Measurements from ENCODE around the gene NYAP1.
A peak's percentile ranks its signal among the peaks of the same experiment; 100 is the strongest.
"Not testable (repeated sequence)": the region's sequence is repeated elsewhere in the genome, so short reads cannot be mapped to it uniquely, and the experiment has no call there.

NYAP1 gene

DNA sequence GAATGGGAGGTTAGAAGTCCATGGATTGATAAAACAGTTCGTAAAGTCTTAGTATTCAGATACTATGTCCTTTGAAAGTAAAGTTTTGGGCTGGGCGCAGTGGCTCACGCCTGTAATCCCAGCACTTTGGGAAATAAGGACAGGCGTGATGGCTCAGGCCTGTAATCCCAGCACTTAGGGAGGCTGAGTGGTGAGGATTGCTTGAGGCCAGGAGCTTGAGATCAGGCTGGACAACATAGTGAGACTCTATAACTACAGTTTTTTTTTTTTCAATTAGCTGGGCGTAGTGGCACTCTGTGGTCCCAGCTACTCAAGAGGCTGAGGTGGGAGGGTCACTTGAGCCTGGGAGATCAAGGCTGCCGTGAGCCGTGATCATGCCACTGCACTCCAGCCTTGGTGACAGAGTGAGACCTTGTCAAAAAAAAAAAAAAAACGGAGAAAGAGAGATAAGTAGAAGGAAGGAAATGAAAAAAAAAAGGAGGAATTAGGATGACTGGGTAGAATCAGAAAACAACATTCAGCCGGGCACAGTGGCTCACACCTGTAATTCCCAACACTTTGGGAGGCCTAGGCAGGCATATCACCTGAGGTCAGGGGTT is 29.6 kb downstream of the NYAP1 start:
- no peak for DNase-seq (ENCODE audit: low read depth in 3 of 3)

DNA sequence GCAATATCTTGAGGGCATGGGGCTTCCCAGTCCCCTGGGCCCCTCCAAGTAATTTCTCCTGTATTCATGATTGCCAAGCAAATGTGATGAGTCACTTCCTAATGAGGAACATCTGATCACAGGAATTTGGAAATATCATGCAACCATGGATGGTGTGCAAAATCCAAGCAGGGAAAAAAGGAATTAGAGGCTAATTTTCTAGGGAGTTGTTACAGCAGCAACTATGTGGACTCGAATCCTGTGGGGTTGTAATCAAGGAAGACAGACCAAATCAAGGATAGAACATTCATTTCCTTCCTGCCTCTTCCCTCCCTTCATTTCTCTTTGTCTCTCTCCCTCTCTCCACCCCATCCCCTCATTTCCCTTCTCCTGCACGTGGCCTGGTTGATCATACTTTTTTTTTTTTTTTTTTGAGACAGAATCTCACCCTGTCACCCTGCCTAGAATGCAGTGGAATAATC is 31.4 kb downstream of the NYAP1 start:
- DNase-seq (ENCODE audit: low read depth in 3 of 3), result no peak

DNA sequence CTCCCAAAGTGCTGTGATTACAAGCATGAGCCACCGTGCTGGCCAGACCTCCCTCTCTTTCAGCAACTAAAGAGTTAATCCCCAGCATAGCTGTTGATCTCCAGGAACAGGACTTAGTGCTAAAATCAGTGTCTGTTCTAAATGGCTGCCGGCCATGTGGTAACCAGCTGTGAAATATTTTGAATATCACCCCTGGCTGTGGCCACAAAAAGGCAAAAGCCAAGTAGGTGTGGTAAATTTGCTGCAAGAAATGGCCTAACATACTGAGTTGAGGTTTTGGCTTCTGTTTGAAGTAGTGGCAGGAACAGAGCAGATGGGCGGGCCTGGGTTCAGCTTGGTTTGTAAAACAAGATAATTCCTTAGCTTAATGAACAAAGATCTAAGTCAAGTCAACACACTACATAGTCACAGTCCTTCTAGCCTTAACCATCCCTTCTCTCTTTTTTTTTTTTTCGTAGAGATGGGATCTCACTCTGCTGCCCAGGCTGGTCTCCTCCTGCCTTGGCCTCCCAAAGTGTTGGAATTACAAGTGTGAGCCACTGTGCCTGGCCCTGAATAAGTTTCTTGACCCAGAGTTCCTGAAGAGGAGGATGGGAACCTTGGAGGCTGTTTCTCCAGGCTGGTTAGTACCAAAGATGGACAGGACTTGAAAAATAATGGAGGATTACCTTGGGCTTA is 32.5 kb downstream of the NYAP1 start:
- DNase-seq (ENCODE audit: low read depth in 3 of 3), result no peak

DNA sequence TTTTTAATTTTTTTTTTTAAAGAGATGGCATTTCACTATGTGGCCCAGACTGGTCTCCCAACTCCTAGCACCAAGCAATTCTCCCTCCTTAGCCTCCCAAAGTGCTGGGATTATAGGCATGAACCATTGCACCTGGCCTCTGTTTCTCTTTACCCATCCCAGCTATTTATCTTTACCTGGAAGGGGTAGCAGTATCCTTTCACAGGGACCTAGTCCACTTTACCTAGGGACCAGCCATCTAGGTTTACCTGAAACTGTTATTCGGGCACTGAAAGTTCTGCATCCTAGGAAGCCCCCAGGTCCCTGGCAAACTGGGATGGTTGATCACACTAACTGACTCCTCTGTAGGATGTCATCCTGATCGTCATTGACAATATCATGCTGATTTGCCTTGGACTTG is 33.6 kb downstream of the NYAP1 start:
- no peak for DNase-seq (ENCODE audit: low read depth in 3 of 3)

DNA sequence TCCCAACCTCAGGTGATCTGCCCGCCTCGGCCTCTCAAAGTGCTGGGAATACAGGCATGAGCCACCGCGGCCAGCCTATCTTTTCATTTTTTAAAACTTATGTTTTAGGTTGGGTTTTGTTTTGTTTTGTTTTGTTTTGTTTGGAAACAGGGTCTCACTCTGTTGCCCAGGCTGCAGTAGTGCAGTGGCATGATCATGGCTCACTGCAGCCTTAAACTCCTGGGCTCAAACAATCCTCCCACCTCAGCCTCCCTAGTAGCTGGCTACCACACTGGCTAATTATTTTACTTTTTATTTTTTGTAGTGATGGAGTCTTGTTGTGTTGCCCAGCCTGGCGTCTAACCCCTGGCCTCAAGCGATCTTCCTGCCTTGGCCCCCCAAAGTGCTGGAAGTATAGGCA is 35.9 kb downstream of the NYAP1 start:
- no peak for DNase-seq (ENCODE audit: low read depth in 3 of 3)

DNA sequence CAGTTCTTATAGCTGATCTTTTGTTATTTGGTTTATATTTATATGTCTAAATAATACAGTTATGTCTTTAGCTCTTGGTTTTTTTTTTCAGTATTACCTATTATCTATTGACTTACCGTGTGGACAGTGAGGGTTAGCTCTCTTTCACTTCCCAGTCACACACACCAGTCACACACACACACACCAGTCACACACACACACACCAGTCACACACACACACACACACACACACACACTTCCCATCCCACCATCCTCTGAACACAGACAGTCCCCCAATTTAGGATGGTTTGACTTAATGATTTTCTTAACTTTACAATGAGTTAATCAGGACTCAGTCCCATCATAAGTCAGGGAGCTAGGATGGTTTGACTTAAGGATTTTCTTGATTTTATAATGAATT is 36.4 kb downstream of the NYAP1 start:
- no peak for DNase-seq (ENCODE audit: low read depth in 3 of 3)

DNA sequence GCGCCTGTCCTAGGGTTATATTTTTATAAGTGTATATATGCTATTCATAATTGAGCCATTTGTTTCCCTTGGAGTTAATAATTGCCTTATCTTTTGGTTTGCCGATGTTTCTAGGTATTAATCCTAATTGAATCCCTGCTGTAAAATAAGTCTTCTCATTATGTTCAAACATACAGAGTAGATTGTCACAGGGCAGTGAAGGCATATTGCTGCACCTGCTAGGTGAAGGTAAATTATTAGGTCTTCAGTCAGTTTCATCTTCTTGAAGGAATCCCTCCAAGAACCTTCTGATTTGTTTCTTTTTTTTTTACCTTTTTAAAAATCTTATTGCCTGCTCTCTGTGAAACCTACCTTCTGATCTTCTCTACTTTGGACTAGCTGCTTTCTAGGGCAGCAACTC is 37.3 kb downstream of the NYAP1 start:
- no peak for DNase-seq (ENCODE audit: low read depth in 3 of 3)

DNA sequence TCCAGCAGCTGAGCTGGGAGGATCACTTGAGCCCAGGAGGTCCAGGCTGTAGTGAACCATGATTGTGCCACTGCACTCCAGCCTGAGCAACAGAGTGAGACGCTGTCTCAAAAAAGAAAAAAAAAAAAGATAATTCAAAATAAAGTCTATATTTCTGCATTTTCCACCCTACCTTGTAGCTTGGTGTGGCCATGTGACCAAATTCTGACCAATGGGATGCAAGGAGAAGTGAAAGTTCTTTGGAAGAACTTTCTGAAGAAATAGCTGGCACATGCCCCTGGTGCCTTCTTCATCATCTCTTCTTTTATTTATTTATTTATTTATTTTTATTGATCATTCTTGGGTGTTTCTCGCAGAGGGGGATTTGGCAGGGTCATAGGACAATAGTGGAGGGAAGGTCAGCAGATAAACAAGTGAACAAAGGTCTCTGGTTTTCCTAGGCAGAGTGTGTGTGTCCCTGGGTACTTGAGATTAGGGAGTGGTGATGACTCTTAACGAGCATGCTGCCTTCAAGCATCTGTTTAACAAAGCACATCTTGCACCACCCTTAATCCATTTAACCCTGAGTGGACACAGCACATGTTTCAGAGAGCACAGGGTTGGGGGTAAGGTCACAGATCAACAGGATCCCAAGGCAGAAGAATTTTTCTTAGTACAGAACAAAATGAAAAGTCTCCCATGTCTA is 38.3 kb downstream of the NYAP1 start:
- DNase-seq (ENCODE audit: low read depth in 3 of 3), result not testable (repeated sequence)

DNA sequence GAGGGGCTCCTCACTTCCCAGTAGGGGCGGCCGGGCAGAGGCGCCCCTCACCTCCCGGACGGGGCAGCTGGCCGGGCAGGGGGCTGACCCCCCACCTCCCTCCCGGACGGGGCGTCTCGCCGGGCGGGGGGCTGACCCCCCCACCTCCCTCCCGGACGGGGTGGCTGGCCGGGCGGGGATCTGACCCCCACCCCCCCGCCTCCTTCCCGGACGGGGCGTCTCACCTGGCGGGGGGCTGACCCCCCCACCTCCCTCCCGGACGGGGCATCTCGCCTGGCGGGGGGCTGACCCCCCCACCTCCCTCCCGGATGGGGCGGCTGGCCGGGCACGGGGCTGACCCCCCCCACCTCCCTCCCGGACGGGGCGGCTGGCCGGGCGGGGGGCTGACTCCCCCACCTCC is 39.5 kb downstream of the NYAP1 start:
- DNase-seq (ENCODE audit: low read depth in 3 of 3), result not testable (repeated sequence)

DNA sequence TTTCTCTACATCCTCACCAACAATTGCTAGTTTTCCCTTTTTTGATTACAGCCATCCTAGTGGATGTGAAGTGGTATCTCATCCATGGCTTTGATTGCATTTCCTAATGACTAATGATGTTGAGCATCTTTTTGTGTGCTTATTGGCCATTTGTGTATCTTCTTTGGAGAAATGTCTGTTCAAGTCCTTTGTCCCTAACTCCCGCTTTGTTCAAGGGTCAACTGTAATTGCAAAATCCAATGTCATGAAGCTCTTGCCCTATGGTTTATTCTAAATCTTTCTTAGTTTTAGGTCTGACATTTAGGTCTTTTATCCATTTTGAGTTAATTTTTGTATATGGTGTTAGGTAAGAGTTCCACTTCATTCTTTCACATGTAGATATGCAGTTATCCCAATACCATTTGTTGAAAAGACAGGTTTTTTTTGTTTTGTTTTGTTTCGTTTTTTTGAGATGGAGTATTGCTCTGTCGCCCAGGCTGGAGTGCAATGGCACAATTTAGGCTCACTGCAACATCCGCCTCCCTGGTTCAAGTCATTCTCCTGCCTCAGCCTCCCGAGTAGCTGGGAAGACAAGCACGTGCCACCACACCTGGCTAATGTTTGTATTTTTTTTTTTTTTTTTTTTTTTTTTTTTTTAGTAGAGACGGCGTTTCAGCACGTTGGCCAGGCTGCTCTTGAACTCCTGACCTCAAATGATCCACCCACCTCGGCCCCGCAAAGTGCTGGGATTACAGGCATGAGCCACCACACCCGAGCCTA is 44.6 kb downstream of the NYAP1 start:
- not testable (repeated sequence) for DNase-seq (ENCODE audit: low read depth in 3 of 3)

DNA sequence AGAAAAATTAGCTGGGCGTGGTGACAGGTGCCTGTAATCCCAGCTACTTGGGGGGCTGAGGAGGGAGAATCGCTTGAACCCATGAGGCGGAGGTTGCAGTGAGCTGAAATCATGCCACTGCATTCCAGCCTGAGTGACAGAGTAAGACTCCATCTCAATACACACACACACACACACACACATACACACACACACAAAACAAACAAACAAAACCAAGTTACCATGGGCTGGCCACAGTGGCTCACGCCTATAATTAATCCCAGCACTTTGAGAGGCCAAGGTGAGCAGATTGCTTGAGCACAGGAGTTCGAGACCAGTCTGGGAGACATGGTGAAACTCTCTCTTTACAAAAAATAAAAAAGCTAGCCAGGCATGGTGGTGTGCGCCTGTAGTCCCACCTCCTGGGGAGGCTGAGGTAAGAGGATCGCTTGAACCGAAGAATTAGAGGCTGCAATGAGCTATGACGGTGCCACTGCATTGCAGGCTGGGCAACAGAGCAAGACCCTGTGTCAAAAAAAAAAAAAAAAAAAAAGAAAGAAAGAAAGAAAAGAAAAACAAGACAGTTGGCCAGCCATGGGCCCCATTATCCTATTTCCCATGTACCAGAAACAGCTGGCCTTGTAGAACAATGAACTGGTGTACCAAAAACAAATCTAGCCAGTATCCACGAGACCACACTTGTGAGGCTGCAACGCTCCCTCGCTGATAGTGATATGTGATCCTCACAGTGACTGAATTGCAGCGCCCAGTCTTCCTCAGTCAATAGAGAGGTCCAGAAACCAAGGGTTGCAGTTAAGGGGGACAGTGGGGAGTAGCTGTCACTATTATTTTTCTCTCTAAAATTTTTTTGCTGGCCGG is 48.7 kb downstream of the NYAP1 start:
- no peak for DNase-seq (ENCODE audit: low read depth in 3 of 3)

DNA sequence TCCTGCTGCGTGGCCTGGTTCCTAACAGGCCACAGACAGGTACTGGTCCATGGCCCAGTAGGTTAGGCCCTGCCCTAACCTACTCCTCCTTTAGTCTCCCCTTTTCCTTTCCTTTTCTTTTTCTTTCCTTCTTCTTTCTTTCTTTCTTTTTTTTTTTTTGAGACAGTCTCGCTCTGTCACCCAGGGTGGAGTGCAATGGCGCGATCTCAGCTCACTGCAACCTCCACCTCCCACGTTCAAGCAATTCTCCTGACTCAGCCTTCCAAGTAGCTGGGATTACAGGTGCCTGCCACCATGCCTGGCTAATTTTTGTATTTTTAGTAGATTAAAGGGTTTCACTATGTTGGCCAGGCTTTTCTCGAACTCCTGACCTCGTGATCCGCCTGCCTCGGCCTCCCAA is 52.3 kb downstream of the NYAP1 start:
- not testable (repeated sequence) for DNase-seq (ENCODE audit: low read depth in 3 of 3)

DNA sequence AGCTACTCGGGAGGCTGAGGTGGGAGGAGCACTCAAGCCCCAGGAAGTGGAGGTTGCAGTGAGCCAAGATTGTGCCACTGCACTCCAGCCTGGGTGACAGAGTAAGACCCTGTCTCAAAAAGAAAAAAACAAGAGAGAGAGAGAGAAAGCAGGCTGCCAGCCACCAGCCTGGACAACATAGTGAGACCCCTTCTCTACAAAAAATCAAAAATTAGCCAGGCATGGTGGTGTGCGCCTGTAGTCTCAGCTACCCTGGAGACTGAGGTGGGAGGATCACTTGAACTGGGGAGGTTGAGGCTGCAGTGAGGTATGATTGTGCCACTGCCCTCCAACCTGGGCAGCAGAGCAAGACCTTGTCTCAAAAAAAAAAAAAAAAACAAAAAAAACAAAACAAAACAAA is 53.0 kb downstream of the NYAP1 start:
- DNase-seq (ENCODE audit: low read depth in 3 of 3), result not testable (repeated sequence)

DNA sequence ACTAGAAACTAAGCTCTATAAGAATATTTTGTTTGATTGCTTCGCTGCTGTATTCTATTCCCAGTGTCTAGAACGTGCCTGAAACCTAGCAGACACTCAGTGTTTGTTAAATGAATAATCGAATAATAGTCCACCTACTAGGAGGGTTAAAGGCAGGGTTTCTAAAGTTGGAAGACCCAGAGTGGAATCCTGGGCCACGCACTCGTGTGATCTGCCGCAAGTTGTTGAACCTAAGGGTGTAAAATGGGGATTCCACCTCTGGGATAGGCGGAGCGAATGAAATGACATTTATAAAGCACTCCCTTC is 54.6 kb downstream of the NYAP1 start:
- no peak for DNase-seq (ENCODE audit: low read depth in 3 of 3)

DNA sequence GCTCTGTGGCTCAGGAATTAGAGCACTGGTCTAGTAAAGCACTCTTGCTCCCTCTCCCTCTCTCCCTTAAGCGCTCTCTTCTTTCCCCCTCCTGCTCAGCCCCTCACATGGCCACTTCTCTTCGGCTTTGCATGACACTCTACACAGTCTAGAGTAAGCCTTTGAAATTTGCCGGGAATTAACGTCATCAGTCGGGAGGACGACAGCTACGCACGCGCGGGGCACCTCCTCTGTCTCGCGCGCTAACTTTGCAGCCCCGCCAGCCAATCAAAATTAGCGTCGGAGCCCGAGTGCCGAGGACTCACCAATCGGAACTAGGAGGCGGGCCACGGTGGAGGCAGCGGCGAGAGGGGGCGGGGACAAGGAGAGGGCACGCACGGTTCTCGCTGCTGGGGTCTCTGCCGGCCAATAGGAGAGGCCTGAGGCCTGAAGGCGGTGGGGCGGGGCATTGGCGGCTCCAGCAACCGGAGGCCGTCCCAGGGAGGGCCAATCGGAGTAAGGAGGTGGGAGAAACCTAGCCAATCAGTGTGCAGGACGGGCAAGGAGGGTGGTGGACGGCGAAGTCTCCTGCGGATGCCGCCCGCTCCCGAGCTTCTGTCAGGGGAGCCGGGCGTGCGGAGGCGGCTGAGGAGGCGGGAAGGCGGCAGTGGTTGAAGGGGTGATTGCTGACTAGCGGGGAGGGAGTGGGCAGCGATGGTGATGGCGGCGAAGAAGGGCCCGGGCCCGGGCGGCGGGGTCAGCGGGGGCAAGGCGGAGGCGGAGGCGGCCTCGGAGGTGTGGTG is 55.1 kb downstream of the NYAP1 start, which contains the start of gene AGFG2:
Gene AGFG2 (plus strand): TSS at position 550 of the 782 bp plus-strand sequence. CDS start 144 bp downstream, at position 694.
- peak; percentile 100 for DNase-seq (ENCODE audit: low read depth in 3 of 3)

DNA sequence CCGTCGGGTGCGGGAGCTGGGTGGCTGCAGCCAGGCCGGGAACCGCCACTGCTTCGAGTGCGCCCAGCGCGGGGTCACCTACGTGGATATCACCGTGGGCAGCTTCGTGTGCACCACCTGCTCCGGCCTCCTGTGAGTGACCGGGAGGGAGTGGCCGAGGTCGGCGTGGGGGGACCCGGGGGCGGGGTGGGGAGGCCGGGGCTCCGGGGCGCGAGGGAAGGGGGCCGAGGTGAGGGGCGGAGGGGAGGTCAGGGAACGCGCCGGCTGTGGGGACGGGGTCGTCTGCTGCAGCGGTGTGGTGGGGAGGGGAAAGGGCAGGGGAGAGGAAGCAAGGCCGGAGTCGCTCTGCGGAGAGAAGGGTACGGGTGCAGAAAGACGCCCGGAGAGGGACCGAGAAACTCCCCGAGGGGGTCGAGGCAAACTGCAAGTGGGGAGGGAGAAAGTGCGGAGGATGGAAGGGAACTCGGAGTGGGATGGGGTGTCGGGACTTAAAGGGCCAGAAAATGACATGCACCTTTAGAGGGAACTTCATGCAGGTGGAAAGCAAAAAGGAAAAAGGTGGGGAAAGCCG is 55.8 kb downstream of the NYAP1 start:
- DNase-seq (ENCODE audit: low read depth in 3 of 3), result no peak

DNA sequence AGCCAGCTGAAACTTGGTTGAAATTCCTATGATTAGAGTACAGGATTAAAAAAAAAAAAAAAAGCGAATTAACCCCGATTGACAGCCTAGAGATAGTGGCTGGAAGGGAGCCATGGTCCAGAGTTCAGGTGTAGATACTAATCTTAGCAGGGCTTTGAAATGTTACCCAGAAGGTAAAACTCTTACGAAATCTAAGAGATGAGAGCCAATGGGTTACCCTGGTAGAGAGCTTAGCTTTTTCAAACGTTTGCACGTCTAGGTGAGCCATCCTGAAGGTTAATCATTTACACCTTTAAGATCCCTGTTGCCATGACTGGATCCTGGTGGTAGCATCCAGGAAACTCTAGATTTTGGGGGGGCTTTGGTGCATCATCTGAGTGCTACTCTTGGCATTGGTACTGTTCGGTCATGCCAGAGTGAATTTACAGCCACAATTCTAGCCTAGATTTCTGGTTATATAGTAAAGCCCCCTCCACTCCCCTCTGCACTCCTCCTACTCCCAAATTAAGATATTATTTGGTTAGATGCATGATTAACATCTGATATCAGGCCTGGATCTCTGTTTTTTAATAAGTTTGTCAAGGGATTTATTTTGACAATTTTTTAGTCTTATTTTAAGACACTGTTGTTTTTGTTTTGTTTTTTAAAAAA is 56.5 kb downstream of the NYAP1 start:
- no peak for DNase-seq (ENCODE audit: low read depth in 3 of 3)

DNA sequence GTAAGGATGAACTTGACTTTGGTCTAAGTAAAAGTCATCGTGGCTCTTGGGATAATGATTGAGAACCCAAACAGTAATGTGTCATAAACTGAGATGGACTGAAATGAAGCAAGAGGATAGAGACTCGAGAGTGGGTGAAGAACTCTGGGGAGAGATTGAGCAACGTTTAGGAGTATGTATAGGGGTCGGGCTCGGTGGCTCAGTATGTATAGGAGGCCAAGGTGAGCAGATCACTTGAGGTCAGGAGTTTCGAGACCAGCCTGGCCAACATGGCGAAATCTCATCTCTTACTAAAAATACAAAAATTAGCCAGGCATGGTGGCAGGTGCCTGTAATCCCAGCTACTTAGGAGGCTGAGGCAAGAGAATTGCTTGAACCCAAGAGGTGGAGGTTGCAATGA is 57.6 kb downstream of the NYAP1 start:
- not testable (repeated sequence) for DNase-seq (ENCODE audit: low read depth in 3 of 3)

DNA sequence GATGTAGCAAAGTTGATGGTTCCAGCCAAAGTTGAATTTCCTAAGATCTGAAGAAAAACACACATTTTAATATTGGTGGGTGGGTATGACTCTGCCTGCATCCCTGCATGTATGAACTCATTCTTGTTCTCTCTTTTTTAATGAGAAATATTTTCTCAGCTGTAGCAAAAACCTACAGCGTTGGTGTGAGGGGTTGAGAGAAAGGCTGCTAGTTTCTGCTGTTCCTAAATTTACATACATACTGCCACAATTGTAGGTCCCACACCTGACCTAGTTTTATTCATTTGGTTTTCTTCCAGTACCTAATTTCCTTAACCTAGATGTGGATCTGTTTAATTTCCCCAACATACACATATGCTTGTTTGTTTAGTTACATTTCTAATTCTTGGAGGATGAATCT is 59.9 kb downstream of the NYAP1 start:
- DNase-seq (ENCODE audit: low read depth in 3 of 3), result no peak

DNA sequence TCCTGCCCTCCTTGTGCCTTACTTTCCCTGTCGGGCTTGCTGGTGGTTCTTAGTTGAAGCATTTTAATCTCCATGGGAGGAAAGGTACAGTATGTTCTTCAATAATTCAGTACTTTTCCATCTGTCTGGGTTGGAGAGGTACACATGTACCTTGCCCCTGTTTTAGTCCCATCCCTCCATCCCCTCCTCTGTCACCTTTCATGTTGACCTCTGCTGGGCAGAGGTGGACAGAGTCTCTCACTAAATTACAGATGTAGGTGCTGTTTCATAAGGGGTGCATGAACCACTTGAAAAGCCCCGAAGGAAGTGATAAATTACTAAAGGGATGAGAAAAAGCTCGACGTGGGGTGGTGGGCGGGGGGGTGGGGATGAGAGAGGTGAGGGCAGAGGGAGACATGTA is 60.7 kb downstream of the NYAP1 start:
- DNase-seq (ENCODE audit: low read depth in 3 of 3), result no peak
